HUES6 (cell line): ENCODE results near the gene DIS3L2.

Experiments
- H3K27ac ChIP-seq: 2 replicates; pipeline ENCODE4 v1.7.0; 2013; ENCODE audit warnings: low read depth, mild to moderate bottlenecking, low read length, inconsistent platforms
- H3K27me3 ChIP-seq: 2 replicates; pipeline ENCODE4 v1.6.1; 2013; ENCODE audit warnings: low read length; ENCODE audit not compliant: control insufficient read depth, insufficient read depth
- H3K36me3 ChIP-seq: 2 replicates; pipeline ENCODE4 v1.6.1; 2013; ENCODE audit warnings: low read length; ENCODE audit not compliant: control insufficient read depth, insufficient read depth
- H3K4me1 ChIP-seq: 2 replicates; pipeline ENCODE4 v1.6.1; 2013; ENCODE audit warnings: low read length; ENCODE audit not compliant: control insufficient read depth, insufficient read depth
- H3K4me3 ChIP-seq: 2 replicates; pipeline ENCODE4 v1.5.1; 2013; ENCODE audit warnings: low read depth, low read length
- H3K9ac ChIP-seq: one replicate; pipeline ENCODE4 v1.6.1; 2013; ENCODE audit warnings: mild to moderate bottlenecking, low read length
- H3K9me3 ChIP-seq: 2 replicates; pipeline ENCODE4 v1.6.1; 2013; ENCODE audit warnings: low read depth, low read length; ENCODE audit not compliant: control insufficient read depth, insufficient read depth

The DIS3L2 gene

GRCh38 chr2:232230560-232230959, 269.0 kb downstream of the DIS3L2 start:
- Histone ChIP-seq H3K27me3 (no peaks in the 10 kb centered on the region), H3K4me3 (no peak overlapping the region), H3K27ac (no peak overlapping the region), H3K4me1 (peaks cover 13% of the 10 kb centered on the region; the same call in 1 of the 2 replicates), H3K9ac (no peak overlapping the region), H3K36me3 (no peaks in the 10 kb centered on the region), H3K9me3 (no peaks in the 10 kb centered on the region)

- Histone ChIP-seq H3K27ac (no peak overlapping the region), H3K4me3 (no peak overlapping the region), H3K4me1 (peaks cover 13% of the 10 kb centered on the region; the same call in 1 of the 2 replicates), H3K36me3 (no peaks in the 10 kb centered on the region), H3K27me3 (no peaks in the 10 kb centered on the region), H3K9ac (no peak overlapping the region), H3K9me3 (no peaks in the 10 kb centered on the region)
Observed at GRCh38 chr2:232231554-232231953, 270.0 kb downstream of the DIS3L2 start.

- Histone ChIP-seq H3K36me3 (no peaks in the 10 kb centered on the region), H3K9me3 (no peaks in the 10 kb centered on the region), H3K4me1 (peaks cover 13% of the 10 kb centered on the region; the same call in 1 of the 2 replicates), H3K4me3 (no peak overlapping the region), H3K9ac (no peak overlapping the region), H3K27me3 (no peaks in the 10 kb centered on the region), H3K27ac (no peak overlapping the region)
Observed at GRCh38 chr2:232232915-232233314, 271.4 kb downstream of the DIS3L2 start.

- Histone ChIP-seq H3K36me3 (no peaks in the 10 kb centered on the region), H3K27ac (no peak overlapping the region), H3K4me3 (no peak overlapping the region), H3K9me3 (no peaks in the 10 kb centered on the region), H3K9ac (no peak overlapping the region), H3K27me3 (no peaks in the 10 kb centered on the region), H3K4me1 (peaks cover 13% of the 10 kb centered on the region; the same call in 1 of the 2 replicates)
Observed at GRCh38 chr2:232234922-232235615, 273.6 kb downstream of the DIS3L2 start.

GRCh38 chr2:232235716-232236115, 274.2 kb downstream of the DIS3L2 start:
- H3K27ac ChIP-seq = no peak overlapping the region

DNA sequence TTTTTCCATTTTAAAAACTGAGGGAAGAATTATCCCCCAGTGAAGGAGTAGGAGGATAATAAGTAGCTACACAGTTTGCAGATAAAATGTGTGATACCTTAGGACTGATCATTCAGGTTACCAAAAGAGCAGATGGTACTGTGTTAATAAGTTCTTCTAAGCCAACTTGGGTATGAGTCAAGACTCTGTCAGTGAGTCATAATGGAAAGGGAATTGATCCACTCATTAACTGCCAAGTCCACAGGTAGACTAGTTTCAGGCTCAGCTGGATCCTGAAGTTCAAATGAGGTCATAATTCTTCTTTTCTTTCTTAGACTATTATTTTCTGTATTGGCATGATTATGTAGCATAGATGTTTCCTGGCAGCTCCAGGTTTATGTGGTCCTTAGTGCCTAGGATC, 274.7 kb downstream of the DIS3L2 start:
- no peaks in the 10 kb centered on the region for H3K9me3 ChIP-seq
- peaks cover 8% of the 10 kb centered on the region; the same call in 1 of the 2 replicates for H3K4me1 ChIP-seq
- no peak overlapping the region for H3K27ac ChIP-seq

More at GRCh38 chr2:232235716-232236115, 274.2 kb downstream of the DIS3L2 start:
- H3K27me3 ChIP-seq = no peaks in the 10 kb centered on the region
- no peaks in the 10 kb centered on the region for H3K36me3 ChIP-seq
- H3K9ac ChIP-seq = no peak overlapping the region
- H3K4me3 ChIP-seq = no peak overlapping the region
- no peaks in the 10 kb centered on the region for H3K9me3 ChIP-seq
- peaks cover 12% of the 10 kb centered on the region; the same call in 1 of the 2 replicates for H3K4me1 ChIP-seq

GRCh38 chr2:232237464-232237863, 276.0 kb downstream of the DIS3L2 start:
- H3K9me3 ChIP-seq = no peaks in the 10 kb centered on the region
- H3K27ac ChIP-seq = no peak overlapping the region
- no peaks in the 10 kb centered on the region for H3K27me3 ChIP-seq
- no peaks in the 10 kb centered on the region for H3K4me1 ChIP-seq
- H3K4me3 ChIP-seq = no peak overlapping the region
- no peak overlapping the region for H3K9ac ChIP-seq
- no peaks in the 10 kb centered on the region for H3K36me3 ChIP-seq

More for the DNA sequence above, 274.7 kb downstream of the DIS3L2 start:
- H3K9ac ChIP-seq = no peak overlapping the region
- H3K27me3 ChIP-seq = no peaks in the 10 kb centered on the region
- H3K4me3 ChIP-seq = no peak overlapping the region
- no peaks in the 10 kb centered on the region for H3K36me3 ChIP-seq

DNA sequence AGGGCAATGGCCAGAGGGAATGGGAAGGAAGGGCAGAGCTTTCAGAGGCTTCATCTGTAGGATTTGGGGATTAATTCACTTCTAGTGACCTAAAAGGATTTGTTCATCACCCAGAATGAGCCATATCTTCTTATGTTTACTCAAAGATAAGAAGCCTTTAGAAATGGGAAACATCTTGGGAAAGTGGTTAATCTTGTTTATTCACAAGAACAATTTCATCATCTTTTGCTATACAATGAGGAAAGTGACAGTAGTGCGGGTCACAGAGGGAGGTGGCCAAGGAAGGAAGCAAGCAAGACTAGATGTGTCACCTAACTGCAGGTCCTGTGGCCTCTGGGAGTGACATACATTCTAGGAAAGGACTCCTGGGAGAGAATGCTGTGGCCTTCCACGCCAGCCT, 276.6 kb downstream of the DIS3L2 start:
- Histone ChIP-seq H3K4me3 (no peak overlapping the region), H3K36me3 (no peaks in the 10 kb centered on the region), H3K27ac (no peak overlapping the region), H3K4me1 (no peaks in the 10 kb centered on the region), H3K9ac (no peak overlapping the region), H3K27me3 (no peaks in the 10 kb centered on the region), H3K9me3 (no peaks in the 10 kb centered on the region)

GRCh38 chr2:232238596-232238995, 277.1 kb downstream of the DIS3L2 start:
- H3K9ac ChIP-seq = no peak overlapping the region
- H3K27me3 ChIP-seq = no peaks in the 10 kb centered on the region
- no peaks in the 10 kb centered on the region for H3K4me1 ChIP-seq
- H3K4me3 ChIP-seq = no peak overlapping the region
- H3K36me3 ChIP-seq = no peaks in the 10 kb centered on the region
- no peaks in the 10 kb centered on the region for H3K9me3 ChIP-seq
- no peak overlapping the region for H3K27ac ChIP-seq

- no peak overlapping the region for H3K27ac ChIP-seq
- no peak overlapping the region for H3K9ac ChIP-seq
- H3K9me3 ChIP-seq = no peaks in the 10 kb centered on the region
- no peaks in the 10 kb centered on the region for H3K27me3 ChIP-seq
- no peak overlapping the region for H3K4me3 ChIP-seq
- no peaks in the 10 kb centered on the region for H3K4me1 ChIP-seq
- H3K36me3 ChIP-seq = no peaks in the 10 kb centered on the region
Observed at GRCh38 chr2:232239951-232240681, 278.6 kb downstream of the DIS3L2 start.

DNA sequence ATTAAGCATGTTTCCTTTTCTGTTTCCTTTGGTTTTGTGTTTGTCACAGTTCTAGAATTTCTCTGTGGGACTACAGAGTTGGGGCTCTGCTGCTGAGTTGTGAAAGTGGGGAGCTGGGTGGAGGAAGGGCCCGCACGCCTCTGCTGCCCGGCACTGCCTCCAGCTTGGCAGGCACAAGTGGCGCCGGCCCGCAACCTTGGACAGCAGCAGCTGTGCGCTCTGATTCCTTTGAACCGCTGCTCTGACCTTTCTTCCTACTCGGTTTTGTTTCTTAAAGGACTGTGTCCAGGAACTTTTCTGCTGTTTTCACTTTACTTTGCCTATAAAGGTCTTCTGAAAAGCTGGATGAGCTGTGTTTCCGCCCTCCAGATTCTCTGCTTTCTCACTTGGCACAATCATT, 279.4 kb downstream of the DIS3L2 start:
- no peaks in the 10 kb centered on the region for H3K36me3 ChIP-seq
- H3K9ac ChIP-seq = no peak overlapping the region
- H3K27ac ChIP-seq = no peak overlapping the region
- no peaks in the 10 kb centered on the region for H3K4me1 ChIP-seq
- no peak overlapping the region for H3K4me3 ChIP-seq
- no peaks in the 10 kb centered on the region for H3K27me3 ChIP-seq
- H3K9me3 ChIP-seq = no peaks in the 10 kb centered on the region
